GM12865 (cell line): Measurements from ENCODE around the gene SULT1A1.
A peak's percentile ranks its signal among the peaks of the same experiment; 100 is the strongest.
"Not testable (repeated sequence)": the region's sequence is repeated elsewhere in the genome, so short reads cannot be mapped to it uniquely, and the experiment has no call there.

Source experiments
- DNase-seq: peaks from one replicate; pipeline ENCODE4 v3.0.0; 2010; ENCODE audit warnings: low read depth
- H3K4me3 ChIP-seq: 2 replicates; pipeline ENCODE4 v1.5.1; 2011; ENCODE audit warnings: mild to moderate bottlenecking, low read depth, low read length, control low read depth
- CTCF ChIP-seq: IDR thresholded peaks from 2 replicates; pipeline ENCODE4 v1.5.1; 2011; ENCODE audit warnings: low read length, control low read depth, low read depth, inconsistent platforms; ENCODE audit not compliant: insufficient read depth; ENCODE audit errors: missing control alignments

SULT1A1 gene

GRCh38 chr16:28597692-28598261 lies 12.1 kb downstream of the SULT1A1 start:
- peak; percentile 11 for TF ChIP-seq CTCF
- peak; percentile 37 for DNase-seq
- no peak overlapping the region for H3K4me3 ChIP-seq

GRCh38 chr16:28596840-28597691 lies 12.8 kb downstream of the SULT1A1 start, which contains the start of gene SULT1A2:
TSS of gene SULT1A2 (minus strand) at chr16:28597050. CDS start at chr16:28595930, 1,120 bp downstream.
- H3K4me3 ChIP-seq: no peak within 1 kb of the TSS
- no peak for DNase-seq
- no peak for TF ChIP-seq CTCF

- TF ChIP-seq CTCF: no peak
- DNase-seq: no peak
- no peak overlapping the region for H3K4me3 ChIP-seq
These were observed 13.7 kb downstream of the SULT1A1 start for GRCh38 chr16:28596115-28596630.

DNA sequence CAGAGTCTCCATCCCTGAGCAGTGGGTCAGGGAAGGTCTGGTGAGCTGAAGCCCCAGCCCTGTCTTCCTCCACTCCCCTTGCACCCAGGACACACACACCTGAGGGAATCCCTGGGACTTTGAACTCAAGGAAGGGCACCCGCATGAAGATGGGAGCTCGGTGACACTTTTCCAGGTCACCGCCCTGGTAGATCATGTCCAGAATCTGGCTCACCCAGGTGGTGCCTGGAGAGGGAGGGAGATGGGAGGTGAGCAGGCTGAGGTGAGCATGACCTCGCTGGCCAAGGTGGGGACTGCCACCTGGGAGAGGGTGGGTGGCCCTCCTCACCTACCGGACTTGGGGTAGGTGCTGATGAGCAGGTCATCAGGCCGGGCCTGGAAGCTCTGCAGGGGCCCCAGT lies 14.4 kb downstream of the SULT1A1 start:
- DNase-seq, H3K4me3 ChIP-seq: not testable (repeated sequence)

DNA sequence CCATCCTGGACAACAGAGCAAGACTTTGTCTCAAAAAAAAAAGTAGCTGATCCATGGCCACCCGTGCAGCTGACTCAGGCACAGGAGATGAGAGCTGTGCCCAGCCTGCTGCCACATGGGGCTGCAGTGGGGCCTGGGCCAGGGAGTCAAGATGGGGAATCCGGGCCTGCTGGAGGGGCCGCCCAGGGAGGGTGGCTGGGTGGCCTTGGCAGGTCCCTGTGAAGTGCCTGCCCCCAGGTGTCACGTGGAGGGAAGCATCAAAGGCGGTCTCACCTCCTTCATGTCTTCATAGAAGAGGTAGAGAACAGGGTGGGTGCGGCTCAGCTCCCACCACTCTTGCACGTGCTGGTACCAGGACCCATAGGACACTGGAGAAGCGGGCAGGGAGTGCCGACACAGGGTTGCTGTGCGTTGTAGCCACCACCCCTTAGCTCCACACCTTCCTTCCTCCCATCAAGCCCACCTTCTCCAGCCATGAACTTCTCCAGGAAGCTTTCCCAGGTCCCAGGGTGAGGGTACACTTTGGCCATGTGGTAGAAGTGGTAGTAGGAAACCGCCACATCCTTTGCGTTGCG lies 16.8 kb downstream of the SULT1A1 start:
- H3K4me3 ChIP-seq: no peak overlapping the region
- TF ChIP-seq CTCF: no peak
- DNase-seq: no peak

DNA sequence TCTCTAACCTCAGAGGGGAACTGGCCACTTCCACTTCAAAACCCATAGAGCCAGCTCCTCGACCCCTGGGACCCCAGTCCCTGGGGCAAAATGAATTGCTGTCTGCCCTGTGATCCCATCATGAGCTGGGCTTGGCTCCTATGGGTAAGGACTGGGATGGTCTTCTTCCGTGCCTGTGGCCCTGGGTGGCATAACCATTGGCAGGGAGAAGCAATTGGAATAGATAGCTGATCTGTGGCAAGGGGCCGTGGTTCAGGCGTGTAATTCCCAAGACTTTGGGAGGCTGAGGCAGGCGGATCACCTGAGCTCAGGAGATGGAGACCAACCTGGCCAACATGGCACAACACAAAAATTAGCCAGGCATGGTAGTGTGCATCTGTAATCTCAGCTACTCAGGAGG lies 17.3 kb downstream of the SULT1A1 start:
- no peak overlapping the region for H3K4me3 ChIP-seq
- DNase-seq: no peak
- no peak for TF ChIP-seq CTCF

- no peak for DNase-seq
These were observed 18.5 kb downstream of the SULT1A1 start for GRCh38 chr16:28591355-28591754.

More at GRCh38 chr16:28591355-28591754, 18.5 kb downstream of the SULT1A1 start:
- no peak for TF ChIP-seq CTCF
- H3K4me3 ChIP-seq: no peak overlapping the region
